Activated CD4-positive, alpha-beta T cell treated with anti-CD3 and anti-CD28 coated beads, Interleukin-2, amount 10 ng/mL, durations not matched to agents 7 days and 5 days (primary cell): ENCODE results near the gene PDE4D. TPM values are rescaled to one million over a fixed set of nuclear protein-coding genes. Genes with fewer than 3 reads are reported as not detected.

Experiments
- CTCF ChIA-PET: fragments of 350-600 bp; sonication (Branson Sonifier 250); formaldehyde crosslinking; loops from one replicate; lab custom pipeline; 2021; ENCODE audit warnings: antibody characterized with exemption; lab: Charles Lee
- POLR2A ChIA-PET: fragments of 350-600 bp; sonication (Branson Sonifier 250); formaldehyde crosslinking; loops from one replicate; lab custom pipeline; 2021; ENCODE audit warnings: antibody characterized with exemption; lab: Charles Lee
- DNase-seq: peaks from one replicate; pipeline ENCODE4 v3.0.0-alpha.2; 2020
- H3K27ac Mint-ChIP-seq: one replicate; pipeline ENCODE4 v1.8.0; 2021; ENCODE audit warnings: mild to moderate bottlenecking, moderate library complexity, mixed read lengths
- H3K27me3 Mint-ChIP-seq: one replicate; pipeline ENCODE4 v1.8.0; 2021; ENCODE audit warnings: mixed read lengths
- H3K36me3 Mint-ChIP-seq: one replicate; pipeline ENCODE4 v1.8.0; 2021; ENCODE audit warnings: low read depth, mixed read lengths
- H3K4me1 Mint-ChIP-seq: one replicate; pipeline ENCODE4 v1.8.0; 2021; ENCODE audit warnings: mixed read lengths
- H3K4me3 Mint-ChIP-seq: one replicate; pipeline ENCODE4 v1.8.0; 2021; ENCODE audit warnings: mild to moderate bottlenecking, moderate library complexity, mixed read lengths
- H3K9me3 Mint-ChIP-seq: one replicate; pipeline ENCODE4 v1.8.0; 2021; ENCODE audit warnings: mixed read lengths
- total RNA-seq, 2 experiments: library from RNA; stranded (reverse); gene quantifications; one replicate each; pipeline ENCODE4 v1.2.3, GENCODE V29; 2021

Gene PDE4D
- total RNA-seq, 2 experiments from 2014 or later: 62.0 to 67.8 TPM

- Mint-ChIP-seq H3K27ac (no peak overlapping the region), H3K9me3 (peaks cover 6% of the 10 kb centered on the region), H3K4me3 (no peak overlapping the region), H3K36me3 (no peaks in the 10 kb centered on the region), H3K4me1 (no peaks in the 10 kb centered on the region), H3K27me3 (peaks cover 2% of the 10 kb centered on the region)
- no peak for DNase-seq
- POLR2A ChIA-PET: no interaction called here
- CTCF ChIA-PET: no interaction called here
These were observed 265.3 kb downstream of the PDE4D start for GRCh38 chr5:59628062-59628828.

- ChIA-PET CTCF (no interaction called here), POLR2A (no interaction called here)
- Mint-ChIP-seq H3K4me1 (no peaks in the 10 kb centered on the region), H3K27ac (no peak overlapping the region), H3K27me3 (peaks cover 4% of the 10 kb centered on the region), H3K4me3 (no peak overlapping the region), H3K9me3 (peaks cover 6% of the 10 kb centered on the region), H3K36me3 (no peaks in the 10 kb centered on the region)
- no peak for DNase-seq
These were observed 268.6 kb downstream of the PDE4D start for GRCh38 chr5:59624898-59625297.

DNA sequence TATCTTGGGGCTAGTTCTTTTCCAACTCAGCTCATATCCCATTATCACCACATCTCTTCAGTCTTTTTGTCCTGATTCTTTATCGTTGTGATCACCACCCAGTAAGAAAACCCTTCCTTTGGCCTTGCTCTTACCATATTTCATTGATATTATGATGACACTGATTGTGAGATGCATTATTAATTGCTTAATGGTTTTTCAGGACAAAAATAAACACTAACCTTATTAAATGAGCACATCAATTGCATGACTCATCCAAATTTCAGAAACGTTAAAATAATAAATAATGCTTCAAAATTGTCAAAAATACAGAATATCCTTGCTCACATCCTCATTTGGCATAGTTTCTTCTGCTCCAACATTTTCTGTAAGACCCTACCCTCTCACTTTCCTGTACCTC lies 270.7 kb downstream of the PDE4D start:
- Mint-ChIP-seq H3K4me1 (no peaks in the 10 kb centered on the region), H3K36me3 (no peaks in the 10 kb centered on the region), H3K9me3 (no peaks in the 10 kb centered on the region), H3K27me3 (peaks cover 4% of the 10 kb centered on the region), H3K27ac (no peak overlapping the region), H3K4me3 (no peak overlapping the region)
- POLR2A ChIA-PET: no interaction called here
- CTCF ChIA-PET: no interaction called here
- DNase-seq: no peak

DNA sequence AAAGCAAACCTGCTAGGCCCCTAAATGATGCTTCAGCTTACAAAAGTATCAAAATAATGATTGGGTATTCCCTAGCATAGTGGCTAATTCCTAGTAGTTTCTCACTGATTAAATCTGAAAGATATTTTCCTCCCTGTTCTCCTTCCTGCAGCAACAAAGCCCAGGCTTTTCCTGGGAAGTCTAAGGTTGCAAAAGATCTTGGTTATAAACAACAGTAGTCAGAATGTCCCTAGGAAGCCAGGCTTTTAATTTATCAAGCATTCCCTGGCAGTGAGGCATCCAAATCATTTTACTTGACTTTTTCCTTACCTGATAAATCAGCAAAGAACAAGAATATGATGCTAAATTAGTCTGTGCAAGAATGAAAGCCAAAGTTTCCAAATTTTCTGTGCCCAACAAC lies 272.0 kb downstream of the PDE4D start:
- H3K4me3 Mint-ChIP-seq: no peak overlapping the region

DNA sequence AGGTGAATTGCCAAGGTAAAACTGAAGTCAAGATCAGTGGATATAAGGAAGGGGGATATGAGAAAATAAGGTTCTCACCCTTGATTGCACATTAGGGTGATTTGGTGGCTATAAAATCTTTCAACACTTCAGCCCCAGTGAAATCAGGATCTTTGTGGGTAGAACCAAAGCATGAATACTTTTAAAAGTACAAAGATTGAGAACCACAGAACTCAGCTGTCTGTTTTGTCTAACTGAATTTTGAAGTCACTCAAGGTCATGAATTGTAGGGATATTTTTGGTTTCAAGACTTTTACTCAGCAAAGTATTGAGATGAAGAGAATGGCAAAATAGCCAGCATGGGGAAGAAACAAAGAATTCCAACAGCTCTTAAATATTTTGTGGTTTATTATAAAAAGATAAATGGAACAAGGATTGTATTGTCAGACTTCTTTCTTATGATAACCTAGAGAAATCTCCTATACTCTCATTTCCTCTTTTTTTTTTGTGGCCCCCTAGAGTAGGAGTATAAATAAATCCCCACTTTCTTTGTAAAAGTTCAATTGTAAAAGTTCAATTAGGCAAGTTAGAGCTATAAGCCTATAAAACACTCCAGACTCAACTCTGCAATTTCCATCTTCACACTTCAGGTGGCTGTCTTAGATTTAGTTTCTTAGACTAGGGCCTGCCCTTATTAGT lies 272.9 kb downstream of the PDE4D start:
- Mint-ChIP-seq H3K4me1 (no peaks in the 10 kb centered on the region), H3K4me3 (no peak overlapping the region), H3K27me3 (peaks cover 2% of the 10 kb centered on the region), H3K36me3 (no peaks in the 10 kb centered on the region), H3K27ac (no peak overlapping the region), H3K9me3 (no peaks in the 10 kb centered on the region)
- ChIA-PET POLR2A (no interaction called here), CTCF (no interaction called here)
- no peak for DNase-seq

More for the DNA sequence above, 272.0 kb downstream of the PDE4D start:
- DNase-seq: no peak
- ChIA-PET CTCF (no interaction called here), POLR2A (no interaction called here)
- Mint-ChIP-seq H3K9me3 (no peaks in the 10 kb centered on the region), H3K4me1 (no peaks in the 10 kb centered on the region), H3K27me3 (peaks cover 2% of the 10 kb centered on the region), H3K27ac (no peak overlapping the region), H3K36me3 (no peaks in the 10 kb centered on the region)

GRCh38 chr5:59618644-59619043 lies 274.9 kb downstream of the PDE4D start:
- no peak overlapping the region for H3K27ac Mint-ChIP-seq
- no peak for DNase-seq
- H3K36me3 Mint-ChIP-seq: no peaks in the 10 kb centered on the region
- H3K9me3 Mint-ChIP-seq: no peaks in the 10 kb centered on the region
- CTCF ChIA-PET: interaction anchor here (0.5 kb wide), 1 partner anchor 316 kb away, joined by 5 read pairs; no protein-coding TSS in a partner anchor
- H3K4me3 Mint-ChIP-seq: no peak overlapping the region
- POLR2A ChIA-PET: no interaction called here
- peaks cover 2% of the 10 kb centered on the region for H3K27me3 Mint-ChIP-seq
- no peaks in the 10 kb centered on the region for H3K4me1 Mint-ChIP-seq

DNA sequence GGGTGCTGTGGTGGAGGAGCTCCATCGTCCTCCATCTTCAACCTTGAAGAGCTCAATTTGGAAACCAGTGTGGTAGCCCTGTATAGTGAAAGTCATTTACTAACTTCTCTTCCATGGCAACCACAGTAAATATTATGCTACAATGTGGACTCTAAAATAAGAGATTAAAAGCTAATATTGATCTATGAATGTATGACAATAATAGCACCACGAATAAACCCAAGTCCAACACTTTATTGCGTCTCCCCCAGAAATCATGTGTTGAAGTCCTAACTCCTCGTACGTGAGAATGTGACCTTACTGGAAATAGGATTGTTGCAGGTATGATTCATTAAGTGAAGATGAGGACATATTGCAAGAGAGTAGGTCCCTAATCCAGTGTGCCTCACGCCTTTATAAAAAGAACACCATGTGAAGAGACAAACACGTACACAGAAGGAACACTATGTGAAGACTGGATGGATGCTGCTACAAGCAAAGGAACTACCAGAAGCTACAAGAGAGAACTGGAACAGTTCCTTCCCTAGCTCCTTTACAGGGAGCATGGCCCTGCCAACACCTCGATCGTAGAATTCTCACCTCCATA lies 276.2 kb downstream of the PDE4D start:
- ChIA-PET CTCF (no interaction called here), POLR2A (no interaction called here)
- DNase-seq: no peak
- Mint-ChIP-seq H3K9me3 (no peaks in the 10 kb centered on the region), H3K36me3 (no peaks in the 10 kb centered on the region), H3K4me3 (no peak overlapping the region), H3K4me1 (no peaks in the 10 kb centered on the region), H3K27me3 (no peaks in the 10 kb centered on the region), H3K27ac (no peak overlapping the region)

- Mint-ChIP-seq H3K9me3 (no peaks in the 10 kb centered on the region), H3K36me3 (no peaks in the 10 kb centered on the region), H3K27ac (no peak overlapping the region), H3K4me1 (no peaks in the 10 kb centered on the region), H3K4me3 (no peak overlapping the region), H3K27me3 (no peaks in the 10 kb centered on the region)
- no peak for DNase-seq
- CTCF ChIA-PET: no interaction called here
- POLR2A ChIA-PET: no interaction called here
These were observed 277.1 kb downstream of the PDE4D start for GRCh38 chr5:59616413-59616812.

DNA sequence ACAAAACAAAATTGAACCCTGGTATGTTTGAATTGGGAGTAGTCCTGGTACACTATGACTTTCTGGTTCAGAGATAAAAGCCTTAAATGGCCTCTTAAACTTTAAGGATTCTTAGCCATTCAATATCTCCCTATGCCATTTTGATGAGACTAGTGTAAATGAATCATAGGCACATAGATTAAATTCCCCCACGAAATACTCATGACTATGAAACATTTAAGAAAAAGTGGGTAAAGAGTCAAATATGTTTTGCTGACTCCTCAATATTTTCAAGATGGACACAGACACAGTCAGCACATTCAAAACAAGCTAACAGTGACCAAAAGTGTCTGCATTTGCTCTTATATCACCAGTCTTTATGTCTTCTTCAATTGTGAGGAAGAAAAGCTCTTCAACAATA lies 278.3 kb downstream of the PDE4D start:
- ChIA-PET POLR2A (no interaction called here), CTCF (interaction anchor here (0.6 kb wide), 1 partner anchor 41 kb away, joined by 3 read pairs; no protein-coding TSS in a partner anchor)
- H3K4me1 Mint-ChIP-seq: no peaks in the 10 kb centered on the region
- H3K36me3 Mint-ChIP-seq: no peaks in the 10 kb centered on the region
- H3K27ac Mint-ChIP-seq: no peak overlapping the region
- H3K4me3 Mint-ChIP-seq: no peak overlapping the region
- H3K9me3 Mint-ChIP-seq: no peaks in the 10 kb centered on the region
- no peak for DNase-seq
- no peaks in the 10 kb centered on the region for H3K27me3 Mint-ChIP-seq

DNA sequence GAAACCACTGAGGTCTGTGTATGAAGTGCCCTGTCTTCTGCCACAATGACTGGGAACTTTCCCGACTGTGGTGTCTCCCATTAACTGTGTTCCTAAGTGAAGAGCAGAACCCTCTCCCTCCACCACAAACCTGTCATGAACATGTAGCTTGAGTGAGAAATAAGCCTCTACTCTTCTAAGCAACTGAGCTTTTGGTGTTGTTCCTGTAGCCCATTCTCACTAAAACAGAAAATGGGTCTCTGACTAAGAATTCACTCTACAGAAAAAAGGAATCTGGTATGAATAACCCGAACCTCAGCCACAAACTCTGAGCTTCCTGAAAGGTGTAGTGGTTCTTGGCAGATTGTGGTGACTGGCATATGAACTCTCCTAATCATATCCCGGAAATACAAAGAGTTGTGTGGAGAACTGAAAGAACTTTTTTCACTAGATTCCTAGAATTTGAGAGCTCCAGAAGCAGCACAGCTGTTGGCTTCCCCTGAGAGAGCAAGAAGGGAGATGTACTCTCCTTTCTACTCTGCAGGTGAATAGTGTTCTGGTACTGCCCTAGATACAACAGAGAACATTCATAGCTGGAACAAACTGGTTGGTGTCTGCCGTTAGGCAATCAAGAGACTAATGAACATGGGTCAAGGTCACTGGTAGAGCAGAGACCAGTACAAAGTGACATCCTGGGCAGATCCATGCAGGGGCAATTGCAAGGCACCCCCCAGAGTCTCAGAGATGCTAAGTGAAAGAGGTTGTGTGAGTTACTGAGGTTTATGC lies 283.8 kb downstream of the PDE4D start:
- ChIA-PET CTCF (no interaction called here), POLR2A (no interaction called here)
- Mint-ChIP-seq H3K4me1 (peaks cover 22% of the 10 kb centered on the region), H3K4me3 (no peak overlapping the region), H3K27me3 (peaks cover 4% of the 10 kb centered on the region), H3K9me3 (no peaks in the 10 kb centered on the region), H3K36me3 (no peaks in the 10 kb centered on the region), H3K27ac (no peak overlapping the region)
- DNase-seq: no peak

DNA sequence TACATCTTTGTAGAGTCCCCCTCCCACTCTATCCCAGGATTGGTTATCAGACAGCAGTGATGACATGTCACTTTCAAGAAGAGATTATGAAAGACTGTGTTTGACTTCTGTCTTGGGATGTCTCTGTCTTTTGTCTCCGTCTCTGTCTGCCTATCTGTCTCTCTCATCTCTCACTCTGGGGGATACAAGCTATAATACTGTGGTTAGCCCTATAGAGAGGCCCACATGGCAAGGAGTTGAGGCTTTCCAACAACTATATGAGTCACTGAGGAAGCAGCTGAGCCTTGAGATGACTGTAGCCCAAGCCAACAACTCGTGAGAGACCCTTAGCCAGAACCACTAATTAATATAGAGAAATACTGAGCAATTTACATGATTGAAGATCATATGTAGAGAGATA lies 284.8 kb downstream of the PDE4D start:
- H3K4me1 Mint-ChIP-seq: peaks cover 22% of the 10 kb centered on the region
- ChIA-PET CTCF (no interaction called here), POLR2A (no interaction called here)
- peaks cover 8% of the 10 kb centered on the region for H3K27me3 Mint-ChIP-seq
- no peak overlapping the region for H3K4me3 Mint-ChIP-seq
- H3K9me3 Mint-ChIP-seq: no peaks in the 10 kb centered on the region
- H3K36me3 Mint-ChIP-seq: no peaks in the 10 kb centered on the region
- H3K27ac Mint-ChIP-seq: no peak overlapping the region
- no peak for DNase-seq

DNA sequence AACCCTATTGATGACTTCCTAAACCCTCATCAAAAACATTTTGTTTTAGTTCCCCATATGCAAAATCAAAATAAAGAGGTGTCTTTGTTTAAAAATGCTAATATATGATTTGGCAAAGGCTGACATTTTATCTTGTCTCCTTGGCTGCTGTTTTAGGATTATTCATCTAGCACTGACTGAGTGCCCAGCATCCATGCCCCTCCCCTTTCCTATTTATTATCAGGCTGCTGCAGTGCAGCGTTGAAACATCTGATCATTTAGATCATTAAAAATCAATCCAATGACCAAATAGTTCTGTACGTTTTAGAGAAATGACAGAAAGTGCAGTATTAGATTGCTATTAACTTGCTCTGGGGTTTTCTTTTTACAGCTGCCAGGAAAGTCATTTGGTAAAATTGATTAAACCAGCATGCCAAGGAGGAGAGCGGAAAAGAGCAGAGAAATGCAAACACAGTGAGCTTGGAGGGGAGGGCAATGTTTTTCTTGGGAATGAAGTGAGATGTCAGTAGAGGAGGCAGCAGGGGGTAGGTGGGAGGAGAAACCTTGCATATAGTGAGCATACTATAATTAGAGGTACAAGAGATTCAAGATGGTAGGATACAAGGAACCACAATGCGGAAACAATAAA lies 286.3 kb downstream of the PDE4D start:
- peaks cover 8% of the 10 kb centered on the region for H3K27me3 Mint-ChIP-seq
- CTCF ChIA-PET: no interaction called here
- POLR2A ChIA-PET: no interaction called here

More for the DNA sequence above, 286.3 kb downstream of the PDE4D start:
- H3K4me3 Mint-ChIP-seq: no peak overlapping the region
- no peaks in the 10 kb centered on the region for H3K9me3 Mint-ChIP-seq
- no peak overlapping the region for H3K27ac Mint-ChIP-seq
- no peaks in the 10 kb centered on the region for H3K36me3 Mint-ChIP-seq
- no peak for DNase-seq
- peaks cover 22% of the 10 kb centered on the region for H3K4me1 Mint-ChIP-seq
